RPMI7951 (cell line): ENCODE measurements around the gene VOPP1. TPM values are rescaled to one million over a fixed set of nuclear protein-coding genes. Genes with fewer than 3 reads are reported as not detected.

ENCODE experiments used
- DNase-seq: peaks from one replicate; pipeline ENCODE4 v3.0.0-alpha.2; 2012; ENCODE audit warnings: low read depth
- total RNA-seq: library from RNA; depleted of rRNA; stranded (reverse); fragments of >200 nt; shearing (Covaris generic); gene quantifications from 2 replicates; pipeline ENCODE4 v1.2.3, GENCODE V29; 2014; rRNA removed

VOPP1 gene
- total RNA-seq, 1 experiment from 2014 or later: 89.6 TPM

GRCh38 chr7:55435466-55435865 is 136.8 kb downstream of the VOPP1 start:
- no peak for DNase-seq

- peak; percentile 71 for DNase-seq
Measured at GRCh38 chr7:55432939-55433784, 139.1 kb downstream of the VOPP1 start.

GRCh38 chr7:55432506-55432905 is 139.8 kb downstream of the VOPP1 start:
- DNase-seq: no peak

GRCh38 chr7:55431898-55432297 is 140.4 kb downstream of the VOPP1 start:
- no peak for DNase-seq

- DNase-seq: no peak
Measured at GRCh38 chr7:55429835-55430499, 142.3 kb downstream of the VOPP1 start.

- DNase-seq: no peak
Measured at GRCh38 chr7:55427800-55428199, 144.5 kb downstream of the VOPP1 start.

GRCh38 chr7:55427342-55427741 is 145.0 kb downstream of the VOPP1 start:
- DNase-seq: no peak

GRCh38 chr7:55426676-55427075 is 145.6 kb downstream of the VOPP1 start:
- DNase-seq: no peak

- DNase-seq: no peak
Measured at GRCh38 chr7:55425141-55425752, 147.1 kb downstream of the VOPP1 start.

- DNase-seq: peak; percentile 29
Measured at GRCh38 chr7:55423891-55424290, 148.4 kb downstream of the VOPP1 start.

- no peak for DNase-seq
Measured at GRCh38 chr7:55423277-55423711, 149.0 kb downstream of the VOPP1 start.

Other genes starting within 250 kb of the VOPP1 start
- 17.4 and 29.1 TPM in 2 replicates for gene LANCL2, start 207.2 kb downstream of the VOPP1 start, total RNA-seq